Neuronal stem cell (in vitro differentiated cells): ENCODE results near the gene MUS81.
A peak's percentile ranks its signal among the peaks of the same experiment; 100 is the strongest.

Experiments
- DNase-seq: peaks from one replicate; pipeline ENCODE4 v3.0.0-alpha.2; 2013; ENCODE audit warnings: low spot score
- H2AFZ ChIP-seq: one replicate; pipeline ENCODE4 v1.6.1; 2013; ENCODE audit warnings: mild to moderate bottlenecking, low read length, inconsistent platforms
- H2AK5ac ChIP-seq: 2 replicates; pipeline ENCODE4 v1.6.1; 2013; ENCODE audit warnings: low read depth, mild to moderate bottlenecking, inconsistent platforms, low read length, moderate library complexity, mixed read lengths
- H2BK120ac ChIP-seq: 2 replicates; pipeline ENCODE4 v1.6.1; 2013; ENCODE audit warnings: low read depth, mild to moderate bottlenecking, inconsistent platforms, low read length, moderate library complexity, mixed read lengths
- H2BK12ac ChIP-seq: one replicate; pipeline ENCODE4 v1.6.1; 2013; ENCODE audit warnings: low read length, inconsistent platforms
- H2BK15ac ChIP-seq: 2 replicates; pipeline ENCODE4 v1.6.1; 2013; ENCODE audit warnings: mild to moderate bottlenecking, low read length, inconsistent platforms, mixed read lengths
- H2BK5ac ChIP-seq: one replicate; pipeline ENCODE4 v1.6.1; 2013; ENCODE audit warnings: inconsistent platforms, mild to moderate bottlenecking, low read length, moderate library complexity
- H3K14ac ChIP-seq: one replicate; pipeline ENCODE4 v1.6.1; 2013; ENCODE audit warnings: low read length, inconsistent platforms
- H3K18ac ChIP-seq: 2 replicates; pipeline ENCODE4 v1.6.1; 2013; ENCODE audit warnings: low read length, inconsistent platforms
- H3K23ac ChIP-seq: 2 replicates; pipeline ENCODE4 v1.6.1; 2013; ENCODE audit warnings: low read depth, mild to moderate bottlenecking, mixed read lengths, low read length, inconsistent platforms; ENCODE audit not compliant: poor library complexity
- H3K27ac ChIP-seq: replicated peaks from 3 replicates; pipeline ENCODE4 v1.5.1; 2013; ENCODE audit warnings: low read length, inconsistent platforms
- H3K27me3 ChIP-seq, 3 experiments: 2 replicates each; pipeline ENCODE4 v1.6.1; 2013; ENCODE audit warnings: low read length in 3 of 3, mild to moderate bottlenecking in 2 of 3, inconsistent platforms in 1 of 3, low read depth in 1 of 3, mixed read lengths in 1 of 3, moderate library complexity in 1 of 3; ENCODE audit not compliant: control insufficient read depth in 3 of 3, insufficient read depth in 3 of 3
- H3K36me3 ChIP-seq, 2 donors: replicated peaks in 1 of 2; 2 replicates each; pipeline ENCODE4 v1.6.1; 2013; ENCODE audit warnings: low read length in 2 of 2; ENCODE audit not compliant: control insufficient read depth in 2 of 2, insufficient read depth in 2 of 2
- H3K4ac ChIP-seq: 2 replicates; pipeline ENCODE4 v1.6.1; 2013; ENCODE audit warnings: inconsistent platforms, mild to moderate bottlenecking, low read length, moderate library complexity
- H3K4me1 ChIP-seq, 2 donors: 1 replicate in 1 of 2; 2 replicates in 1 of 2; pipeline ENCODE4 v1.6.1; 2013; ENCODE audit warnings: low read length in 2 of 2, low read depth in 1 of 2; ENCODE audit not compliant: control insufficient read depth in 2 of 2, insufficient read depth in 1 of 2
- H3K4me2 ChIP-seq: one replicate; pipeline ENCODE4 v1.6.1; 2013; ENCODE audit warnings: mild to moderate bottlenecking, low read length, inconsistent platforms; ENCODE audit not compliant: insufficient read depth, poor library complexity, severe bottlenecking
- H3K4me3 ChIP-seq, 2 donors: 2 replicates each; pipeline ENCODE4 v1.5.1; 2013; ENCODE audit warnings: low read length in 2 of 2, mild to moderate bottlenecking in 2 of 2, inconsistent platforms in 1 of 2, moderate library complexity in 1 of 2
- H3K79me1 ChIP-seq: one replicate; pipeline ENCODE4 v1.6.1; 2013; ENCODE audit warnings: low read depth, mild to moderate bottlenecking, inconsistent platforms, low read length, moderate library complexity
- H3K9ac ChIP-seq: one replicate; pipeline ENCODE4 v1.6.1; 2013; ENCODE audit warnings: mild to moderate bottlenecking, low read depth, low read length, inconsistent platforms; ENCODE audit not compliant: poor library complexity
- H3K9me3 ChIP-seq, 2 donors: replicated peaks in 1 of 2; 2 replicates each; pipeline versions ENCODE3 to v1.6.1; 2013; ENCODE audit warnings: low read length in 2 of 2, mild to moderate bottlenecking in 2 of 2, inconsistent platforms in 1 of 2, low read depth in 1 of 2, mixed read lengths in 1 of 2, moderate library complexity in 1 of 2; ENCODE audit not compliant: control insufficient read depth in 2 of 2, insufficient read depth in 1 of 2
- H4K8ac ChIP-seq: one replicate; pipeline ENCODE4 v1.6.1; 2013; ENCODE audit warnings: low read depth, mild to moderate bottlenecking, inconsistent platforms, low read length, moderate library complexity
- H4K91ac ChIP-seq: one replicate; pipeline ENCODE4 v1.6.1; 2013; ENCODE audit warnings: low read length, low read depth, mild to moderate bottlenecking, inconsistent platforms; ENCODE audit not compliant: poor library complexity
- WGBS, 2 donors: extraction: QIAGEN DNeasy Blood & Tissue Kit; methylation state at CpG; one replicate each; pipeline ENCODE4 v1.1.7; 2013; ENCODE audit warnings: missing lambda C conversion rate in 2 of 2, mixed read lengths in 1 of 2; ENCODE audit not compliant: insufficient read length in 2 of 2, insufficient replicate concordance in 1 of 2; ENCODE audit errors: extremely low coverage in 2 of 2; 5-methylcytosine and 5-hydroxymethylcytosine counted together

The MUS81 gene

DNA sequence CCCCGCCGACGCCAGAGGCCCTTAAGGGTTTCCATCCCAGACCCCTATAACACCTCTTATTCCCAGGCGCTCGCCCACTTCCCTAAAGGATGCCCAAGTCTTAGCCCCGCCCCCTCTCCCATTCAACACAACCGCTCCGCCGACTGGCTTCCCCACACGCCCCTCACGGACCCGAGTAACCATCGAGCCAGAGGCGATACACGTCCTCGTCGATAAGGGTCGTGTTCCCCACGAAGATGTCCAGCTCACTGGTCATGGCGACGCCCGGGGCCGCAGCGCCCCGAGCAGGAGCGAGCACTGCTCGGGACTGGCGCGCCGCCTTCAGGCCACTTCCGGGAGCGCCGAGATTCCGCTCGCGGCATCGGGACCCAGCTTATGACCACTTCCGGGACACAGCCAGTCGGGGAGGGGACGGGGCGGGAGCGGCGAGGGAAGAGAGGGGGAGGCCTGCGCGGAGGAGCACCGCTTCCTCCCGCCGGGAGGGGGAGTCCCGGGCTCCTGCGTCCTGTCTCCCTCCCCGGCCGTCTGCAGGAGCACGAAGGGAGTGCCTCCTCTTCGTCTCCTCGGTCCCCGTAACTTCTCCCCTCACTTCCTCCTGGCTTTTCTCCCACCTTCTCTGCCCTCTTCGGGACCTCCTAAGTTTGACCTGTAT lies 28.1 kb downstream of the MUS81 start, which contains the start of gene FIBP:
FIBP (minus strand) TSS at position 309 of the 652 bp plus-strand sequence; CDS start at position 256, 53 bp downstream.
- Histone ChIP-seq H3K27me3 (peaks cover 0 to 15% (median 0%) of the 10 kb centered on the region in 3 experiments), H2BK12ac (no peak within 1 kb of the TSS), H3K79me1 (peaks cover 3% of the 10 kb centered on the region), H2BK15ac (peak within 1 kb of the TSS; percentile 40), H2AK5ac (peak within 1 kb of the TSS; percentile 36), H3K27ac (peak within 1 kb of the TSS; percentile 95), H3K4me3 (peak within 1 kb of the TSS; percentile 93 to 95), H2BK120ac (no peak within 1 kb of the TSS), H3K14ac (peak within 1 kb of the TSS; percentile 1), H3K18ac (peak within 1 kb of the TSS; percentile 97), H2AFZ (peak within 1 kb of the TSS; percentile 94), H3K4me1 (peaks cover 24 to 29% of the 10 kb centered on the region in 2 donors), H3K4me2 (peak within 1 kb of the TSS; percentile 97), H3K36me3 (peaks cover 26 to 36% of the 10 kb centered on the region in 2 donors), H3K23ac (peak within 1 kb of the TSS; percentile 99), H4K8ac (no peak within 1 kb of the TSS), H4K91ac (no peak within 1 kb of the TSS), H2BK5ac (peak within 1 kb of the TSS; percentile 96), H3K9ac (peak within 1 kb of the TSS; percentile 95), H3K9me3 (no peaks in the 10 kb centered on the region), H3K4ac (peak within 1 kb of the TSS; percentile 8)
- no CpG with 5 or more reads among the region's 57 CpGs for WGBS, 2 donors
- DNase-seq, result peak; percentile 97

DNA sequence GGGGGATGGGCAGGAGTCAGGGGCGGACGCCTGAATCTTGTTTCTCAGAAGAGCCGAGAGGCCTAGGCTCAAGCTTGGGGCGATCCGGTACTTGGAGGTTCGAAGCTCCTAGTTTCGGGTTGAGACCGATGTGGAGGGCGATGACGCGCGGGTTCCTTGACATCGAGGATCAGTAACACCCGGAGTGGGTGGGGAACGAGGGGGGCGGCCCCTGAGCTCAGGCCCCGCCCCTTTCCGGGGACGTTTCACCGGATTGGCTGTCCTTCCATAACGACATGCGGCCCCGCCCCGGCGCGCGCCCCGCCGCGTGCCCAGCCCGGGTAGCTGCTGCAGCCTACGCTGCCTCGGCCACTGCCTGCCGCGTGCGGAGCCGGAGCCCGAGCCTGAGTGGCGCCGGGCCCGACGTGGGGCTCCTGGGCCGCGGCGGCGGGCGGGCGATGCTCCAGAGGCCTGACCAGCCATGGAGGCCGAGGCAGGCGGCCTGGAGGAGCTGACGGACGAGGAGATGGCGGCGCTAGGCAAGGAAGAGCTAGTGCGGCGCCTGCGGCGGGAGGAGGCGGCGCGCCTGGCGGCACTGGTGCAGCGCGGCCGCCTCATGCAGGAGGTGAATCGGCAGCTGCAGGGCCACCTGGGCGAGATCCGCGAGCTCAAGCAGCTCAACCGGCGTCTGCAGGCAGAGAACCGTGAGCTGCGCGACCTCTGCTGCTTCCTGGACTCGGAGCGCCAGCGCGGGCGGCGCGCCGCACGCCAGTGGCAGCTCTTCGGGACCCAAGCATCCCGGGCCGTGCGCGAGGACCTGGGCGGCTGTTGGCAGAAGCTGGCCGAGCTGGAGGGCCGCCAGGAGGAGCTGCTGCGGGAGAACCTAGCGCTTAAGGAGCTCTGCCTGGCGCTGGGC lies 30.3 kb downstream of the MUS81 start, which contains the start of gene CCDC85B:
CCDC85B (plus strand) TSS at position 350 of the 895 bp plus-strand sequence; CDS start at position 461, 111 bp downstream.
- peak within 1 kb of the TSS; percentile 100 for H3K4me2 ChIP-seq
- peaks cover 3% of the 10 kb centered on the region for H3K79me1 ChIP-seq
- H3K27ac ChIP-seq, result peak within 1 kb of the TSS; percentile 48
- H2AK5ac ChIP-seq, result peak within 1 kb of the TSS; percentile 97
- H2AFZ ChIP-seq, result peak within 1 kb of the TSS; percentile 90
- DNase-seq, result peak; percentile 93
- H4K8ac ChIP-seq, result peak within 1 kb of the TSS; percentile 85
- peak within 1 kb of the TSS; percentile 93 for H2BK120ac ChIP-seq
- H3K4ac ChIP-seq, result peak within 1 kb of the TSS; percentile 80
- peak within 1 kb of the TSS; percentile 94 for H3K23ac ChIP-seq
- peaks cover 0 to 15% (median 0%) of the 10 kb centered on the region in 3 experiments for H3K27me3 ChIP-seq
- no peak within 1 kb of the TSS for H4K91ac ChIP-seq
- peak within 1 kb of the TSS; percentile 89 for H2BK5ac ChIP-seq
- H2BK12ac ChIP-seq, result peak within 1 kb of the TSS; percentile 52
- peak within 1 kb of the TSS; percentile 96 for H3K9ac ChIP-seq
- H2BK15ac ChIP-seq, result peak within 1 kb of the TSS; percentile 42
- no peaks in the 10 kb centered on the region for H3K9me3 ChIP-seq
- H3K4me3 ChIP-seq, result peak within 1 kb of the TSS; percentile 57 to 86
- H3K18ac ChIP-seq, result peak within 1 kb of the TSS; percentile 98
- peaks cover 10 to 15% of the 10 kb centered on the region in 2 donors for H3K36me3 ChIP-seq
- WGBS, 2 donors, result no CpG with 5 or more reads among the region's 94 CpGs
- peak within 1 kb of the TSS; percentile 99 for H3K14ac ChIP-seq
- H3K4me1 ChIP-seq, result peaks cover 24 to 27% of the 10 kb centered on the region in 2 donors

DNA sequence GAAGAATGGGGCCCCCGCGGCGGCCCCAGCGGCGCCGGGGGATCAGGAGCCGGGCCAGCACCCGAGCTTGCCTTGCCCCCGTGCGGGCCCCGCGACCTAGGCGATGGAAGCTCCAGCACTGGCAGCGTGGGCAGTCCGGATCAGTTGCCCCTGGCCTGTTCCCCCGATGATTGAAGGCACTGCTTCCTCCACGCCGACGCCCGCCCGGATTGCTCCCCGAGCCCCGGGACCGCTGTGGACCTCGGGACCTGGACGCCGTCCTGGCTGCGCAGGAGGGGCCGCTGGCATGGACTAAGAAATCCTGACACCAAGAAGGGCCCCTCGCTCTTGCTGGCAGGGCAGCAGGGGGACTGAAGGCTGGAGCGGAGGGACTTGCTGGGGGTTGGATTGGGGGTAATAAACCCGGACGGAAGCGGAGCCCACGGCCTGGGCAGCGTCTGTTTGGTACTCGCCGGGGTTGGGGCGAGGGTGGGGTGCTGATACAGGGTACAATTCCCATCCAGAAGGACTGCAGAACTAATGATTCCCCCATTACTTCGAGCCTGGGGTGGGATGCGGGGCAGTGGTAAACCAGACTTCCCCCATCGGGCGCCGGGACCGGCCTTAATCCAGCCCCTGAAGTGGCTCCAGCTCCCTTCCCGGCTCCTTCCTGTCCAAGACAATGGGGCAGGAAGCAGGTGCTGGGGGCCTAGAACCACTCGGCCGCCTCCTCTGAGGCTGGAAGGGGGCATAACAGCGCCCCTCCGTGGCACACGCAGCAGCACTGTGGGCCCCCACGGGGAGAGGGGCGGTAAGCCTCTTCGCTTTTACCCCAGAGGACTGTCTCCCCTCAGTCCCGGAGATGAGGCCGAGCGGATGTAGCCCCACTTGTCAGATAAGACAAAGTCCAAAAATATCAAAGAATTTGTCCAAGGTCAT lies 31.2 kb downstream of the MUS81 start:
- Histone ChIP-seq H3K27ac (no peak overlapping the region), H3K23ac (peak overlapping the region; percentile 94), H2BK12ac (peak overlapping the region; percentile 36), H4K8ac (no peak overlapping the region), H3K18ac (peak overlapping the region; percentile 98), H2BK5ac (peak overlapping the region; percentile 89), H3K27me3 (peaks cover 0 to 15% (median 0%) of the 10 kb centered on the region in 3 experiments), H3K9me3 (no peaks in the 10 kb centered on the region), H3K9ac (peak overlapping the region; percentile 96), H3K4me3 (peak overlapping the region; percentile 57 to 86), H2AK5ac (peak overlapping the region; percentile 97), H2AFZ (peak overlapping the region; percentile 90), H3K36me3 (peaks cover 4 to 6% of the 10 kb centered on the region in 2 donors), H3K4me1 (peaks cover 24 to 27% of the 10 kb centered on the region in 2 donors), H4K91ac (no peak overlapping the region), H3K4ac (peak overlapping the region; percentile 80), H2BK120ac (no peak overlapping the region), H2BK15ac (peak overlapping the region; percentile 24), H3K79me1 (peaks cover 3% of the 10 kb centered on the region), H3K14ac (peak overlapping the region; percentile 77), H3K4me2 (peak overlapping the region; percentile 100)
- DNase-seq, result no peak
- no CpG with 5 or more reads among the region's 57 CpGs for WGBS, 2 donors
